Keratinocyte (primary cell): ENCODE results near the gene DNAI2. TPM values are rescaled to one million over a fixed set of nuclear protein-coding genes. Genes with fewer than 3 reads are reported as not detected.

Experiments
- DNase-seq: peaks from one replicate; pipeline ENCODE4 v3.0.0-alpha.2; 2011; ENCODE audit warnings: low read depth, missing footprints, low spot score
- FAIRE-seq: peaks from 2 replicates; lab custom pipeline; 2011; peaks lifted over from hg19 to GRCh38; lab: Jason Lieb, UNC
- H2AFZ ChIP-seq: 2 replicates; pipeline ENCODE4 v1.6.0; 2012; ENCODE audit warnings: low read length, control low read depth, inconsistent platforms; ENCODE audit not compliant: control insufficient read depth
- H3K27ac ChIP-seq: 2 replicates; pipeline ENCODE4 v1.5.1; 2011; ENCODE audit warnings: low read length; ENCODE audit not compliant: control insufficient read depth, insufficient read depth
- H3K27me3 ChIP-seq: 3 replicates; pipeline ENCODE4 v1.6.0; 2011; ENCODE audit warnings: low read length; ENCODE audit not compliant: control insufficient read depth, insufficient read depth; ENCODE audit errors: extremely low read depth
- H3K36me3 ChIP-seq, 2 experiments: 2 replicates in 1 of 2; 3 replicates in 1 of 2; pipeline ENCODE4 v1.5.1; 2011; ENCODE audit warnings: low read length in 2 of 2, mild to moderate bottlenecking in 1 of 2; ENCODE audit not compliant: control insufficient read depth in 2 of 2, insufficient read depth in 2 of 2; ENCODE audit errors: extremely low read depth in 1 of 2
- H3K4me1 ChIP-seq: 3 replicates; pipeline ENCODE4 v1.5.1; 2011; ENCODE audit warnings: low read length; ENCODE audit not compliant: control insufficient read depth, insufficient read depth; ENCODE audit errors: extremely low read depth
- H3K4me2 ChIP-seq: 3 replicates; pipeline ENCODE4 v1.6.0; 2011; ENCODE audit warnings: low read depth, low read length; ENCODE audit not compliant: control insufficient read depth, insufficient read depth; ENCODE audit errors: extremely low read depth
- H3K4me3 ChIP-seq, 3 experiments: fragments of 200-600 bp in 1 of 3; sonication (generic) in 1 of 3; 2 replicates in 2 of 3; 3 replicates in 1 of 3; pipeline ENCODE4 v1.5.1; 2011 to 2016; ENCODE audit warnings: low read length in 3 of 3, mild to moderate bottlenecking in 3 of 3, control low read depth in 2 of 3, inconsistent platforms in 1 of 3, low read depth in 1 of 3, mixed read lengths in 1 of 3, mixed run types in 1 of 3, moderate library complexity in 1 of 3; ENCODE audit not compliant: control insufficient read depth in 2 of 3, insufficient read depth in 2 of 3; ENCODE audit errors: extremely low read depth in 1 of 3
- H3K79me2 ChIP-seq: 2 replicates; pipeline ENCODE4 v1.6.0; 2012; ENCODE audit warnings: low read length; ENCODE audit not compliant: control insufficient read depth, insufficient read depth
- H3K9ac ChIP-seq: 3 replicates; pipeline ENCODE4 v1.6.0; 2011; ENCODE audit warnings: low read length; ENCODE audit not compliant: control insufficient read depth, insufficient read depth; ENCODE audit errors: extremely low read depth
- H3K9me1 ChIP-seq: 3 replicates; pipeline ENCODE4 v1.6.0; 2011; ENCODE audit warnings: low read length; ENCODE audit not compliant: control insufficient read depth, insufficient read depth; ENCODE audit errors: extremely low read depth
- H3K9me3 ChIP-seq: 2 replicates; pipeline ENCODE4 v1.5.1; 2012; ENCODE audit warnings: low read depth, low read length; ENCODE audit not compliant: control insufficient read depth
- H4K20me1 ChIP-seq: 3 replicates; pipeline ENCODE4 v1.6.0; 2011; ENCODE audit warnings: low read length; ENCODE audit not compliant: control insufficient read depth, insufficient read depth; ENCODE audit errors: extremely low read depth
- EZH2 ChIP-seq: IDR thresholded peaks from one replicate; pipeline ENCODE4 v1.6.1; 2012; ENCODE audit warnings: inconsistent platforms, mild to moderate bottlenecking, low read length, moderate library complexity
- dilution Hi-C: fragments of 300-500 bp; cut with MboI; formaldehyde crosslinking; loops from one replicate; pipeline ENCODE4 v1.7.0; 2020; ENCODE audit warnings: low sequenced_read_pairs; ENCODE audit not compliant: extremely low pct_ligation_motif_present
- polyA plus RNA-seq, 5 experiments: library from polyadenylated mRNA; depleted of rRNA in 3 of 5; stranded (reverse) in 3 of 5; stranded (forward) in 1 of 5; unstranded in 1 of 5; fragments of >200 nt; gene quantifications; 1 replicate in 1 of 5; 2 replicates in 3 of 5; 3 replicates in 1 of 5; pipeline versions ENCODE4 v1.2.1 to v1.2.3, GENCODE V29; 2011 to 2012; ENCODE audit warnings: missing spikeins in 2 of 5, low read depth in 1 of 5, low replicate concordance in 1 of 5
- TF ChIP-seq, protein P1 (sequence below), 3 experiments: IDR thresholded peaks in 1 of 3; conservative IDR thresholded peaks in 1 of 3; optimal IDR thresholded peaks in 1 of 3; 2 replicates in 2 of 3; 3 replicates in 1 of 3; pipeline versions ENCODE3 to v1.5.1; 2011; ENCODE audit warnings: low read length in 3 of 3, mild to moderate bottlenecking in 3 of 3, moderate library complexity in 2 of 3, control low read depth in 1 of 3, inconsistent platforms in 1 of 3; ENCODE audit not compliant: insufficient read depth in 2 of 3; ENCODE audit errors: extremely low read depth in 1 of 3

The DNAI2 gene
- polyA plus RNA-seq, 1 donor (not counting 4 experiments of a cell fraction or from before 2014, with no cell fraction given) = not detected

DNA sequence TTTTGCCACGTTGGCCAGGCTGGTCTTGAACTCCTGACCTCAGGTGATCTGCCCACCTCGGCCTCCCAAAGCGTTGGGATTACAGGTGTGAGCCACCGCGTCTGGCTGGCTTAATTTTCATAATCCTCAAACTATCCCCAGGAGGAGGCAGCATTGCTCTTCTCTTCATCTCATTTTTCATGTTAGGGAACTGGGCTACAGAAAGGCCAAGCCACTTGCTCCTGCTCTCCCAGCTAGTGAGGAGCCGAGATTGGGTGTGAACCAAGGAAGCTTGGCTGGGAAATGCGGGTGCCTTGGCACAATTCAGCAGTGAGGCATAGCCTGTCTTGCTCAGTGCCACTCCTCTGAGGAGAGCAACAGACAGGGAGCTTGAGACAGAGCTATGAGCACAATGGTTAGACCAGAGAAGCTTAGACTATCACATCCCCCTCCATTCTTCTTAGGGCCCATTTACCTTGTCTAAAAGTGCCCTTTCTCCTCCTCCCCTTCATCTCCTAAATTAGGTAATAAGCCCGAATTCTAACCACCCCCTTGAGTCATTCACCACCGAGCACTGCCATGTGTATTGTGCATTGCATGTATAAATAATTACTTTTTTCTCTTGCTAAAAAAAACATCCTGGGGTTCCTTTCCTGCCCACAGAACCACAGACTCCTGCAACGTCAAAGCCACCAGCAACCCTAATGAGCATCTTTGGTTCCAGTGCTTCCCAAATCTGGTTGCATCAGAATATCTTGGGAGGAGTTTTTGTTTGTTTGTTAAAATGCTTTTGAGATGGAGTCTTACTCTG is 32.0 kb downstream of the DNAI2 start:
- Histone ChIP-seq H3K79me2 (no peaks in the 10 kb centered on the region), H3K4me3 (no peak overlapping the region), H3K27me3 (peaks cover 9% of the 10 kb centered on the region), H3K9me3 (no peaks in the 10 kb centered on the region), H4K20me1 (no peaks in the 10 kb centered on the region), H3K4me1 (no peaks in the 10 kb centered on the region), H3K36me3 (no peaks in the 10 kb centered on the region), H3K4me2 (no peak overlapping the region), H3K27ac (no peak overlapping the region), H3K9ac (no peak overlapping the region), H3K9me1 (no peaks in the 10 kb centered on the region), H2AFZ (no peak overlapping the region)
- dilution Hi-C loops = no loop called here
- FAIRE-seq (no peak), DNase-seq (no peak)
- TF ChIP-seq, protein P1, sequence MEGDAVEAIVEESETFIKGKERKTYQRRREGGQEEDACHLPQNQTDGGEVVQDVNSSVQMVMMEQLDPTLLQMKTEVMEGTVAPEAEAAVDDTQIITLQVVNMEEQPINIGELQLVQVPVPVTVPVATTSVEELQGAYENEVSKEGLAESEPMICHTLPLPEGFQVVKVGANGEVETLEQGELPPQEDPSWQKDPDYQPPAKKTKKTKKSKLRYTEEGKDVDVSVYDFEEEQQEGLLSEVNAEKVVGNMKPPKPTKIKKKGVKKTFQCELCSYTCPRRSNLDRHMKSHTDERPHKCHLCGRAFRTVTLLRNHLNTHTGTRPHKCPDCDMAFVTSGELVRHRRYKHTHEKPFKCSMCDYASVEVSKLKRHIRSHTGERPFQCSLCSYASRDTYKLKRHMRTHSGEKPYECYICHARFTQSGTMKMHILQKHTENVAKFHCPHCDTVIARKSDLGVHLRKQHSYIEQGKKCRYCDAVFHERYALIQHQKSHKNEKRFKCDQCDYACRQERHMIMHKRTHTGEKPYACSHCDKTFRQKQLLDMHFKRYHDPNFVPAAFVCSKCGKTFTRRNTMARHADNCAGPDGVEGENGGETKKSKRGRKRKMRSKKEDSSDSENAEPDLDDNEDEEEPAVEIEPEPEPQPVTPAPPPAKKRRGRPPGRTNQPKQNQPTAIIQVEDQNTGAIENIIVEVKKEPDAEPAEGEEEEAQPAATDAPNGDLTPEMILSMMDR (optimal IDR thresholded peaks at IDR 0.05 in 1 of 3, IDR thresholded peaks at IDR 0.05 in 1 of 3, conservative IDR thresholded peaks at IDR 0.05 in 1 of 3; ENCODE audit: extremely low read depth in 1 of 3, insufficient read depth in 2 of 3, low read length in 3 of 3) = peak in 2 of 3 experiments; percentile 23 to 39
- no peak for TF ChIP-seq EZH2

DNA sequence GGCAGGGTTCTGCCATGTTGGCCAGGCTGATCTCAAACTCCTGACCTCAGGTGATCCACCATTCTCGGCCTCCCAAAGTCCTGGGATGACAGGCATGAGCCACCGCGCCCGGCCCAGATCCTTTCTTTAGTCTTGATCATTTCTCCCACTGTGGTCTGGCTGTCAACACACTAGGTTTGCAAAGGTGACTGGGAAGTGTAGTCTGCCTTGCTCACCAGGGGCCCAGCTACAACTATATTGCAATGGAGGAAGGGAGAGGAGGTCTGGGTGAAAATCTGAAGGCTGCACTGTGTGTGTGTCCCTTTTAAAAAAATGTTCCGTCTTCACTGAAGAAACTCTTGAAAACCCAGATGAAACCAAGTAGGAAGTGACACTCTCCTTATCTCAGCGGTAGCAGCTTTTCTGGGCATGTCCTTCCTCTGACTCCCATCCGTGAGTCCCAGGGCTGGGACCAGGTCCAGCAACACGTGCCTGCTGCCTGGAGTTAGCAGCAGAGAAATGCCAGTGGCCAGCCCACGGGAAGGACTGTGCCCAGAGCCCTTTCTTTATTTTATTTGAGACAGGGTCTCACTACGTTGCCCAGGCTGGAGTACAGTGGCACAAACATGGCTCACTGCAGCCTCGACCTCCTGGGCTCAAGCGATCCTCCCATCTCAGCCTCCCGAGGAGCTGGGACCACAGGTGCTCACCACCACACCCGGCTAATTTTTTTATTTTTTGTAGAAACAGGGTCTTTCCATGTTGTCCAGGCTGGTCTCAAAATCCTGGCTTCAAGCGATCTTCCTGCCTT is 34.1 kb downstream of the DNAI2 start:
- Histone ChIP-seq H3K79me2 (no peaks in the 10 kb centered on the region), H3K4me3 (no peak overlapping the region), H2AFZ (no peak overlapping the region), H3K9me1 (no peaks in the 10 kb centered on the region), H3K36me3 (no peaks in the 10 kb centered on the region), H4K20me1 (no peaks in the 10 kb centered on the region), H3K9me3 (peaks cover 2% of the 10 kb centered on the region), H3K27me3 (peaks cover 14% of the 10 kb centered on the region), H3K4me2 (no peak overlapping the region), H3K27ac (no peak overlapping the region), H3K9ac (no peak overlapping the region), H3K4me1 (no peaks in the 10 kb centered on the region)
- dilution Hi-C loops = no loop called here
- no peak for DNase-seq
- TF ChIP-seq, protein P1 (optimal IDR thresholded peaks at IDR 0.05 in 1 of 3, IDR thresholded peaks at IDR 0.05 in 1 of 3, conservative IDR thresholded peaks at IDR 0.05 in 1 of 3; ENCODE audit: extremely low read depth in 1 of 3, insufficient read depth in 2 of 3, low read length in 3 of 3) = no peak
- no peak for TF ChIP-seq EZH2
- FAIRE-seq = no peak
